Motor neuron (in vitro differentiated cells): ENCODE data around the gene DNAJB8. TPM values are rescaled to one million over a fixed set of nuclear protein-coding genes. Genes with fewer than 3 reads are reported as not detected.

Source experiments
- ATAC-seq, 8 experiments: fragments of 200-7000 bp; cut with Tn5 transposase; replicated peaks in 6 of 8; 2 replicates each; pipeline ENCODE4 v1.8.0; 2021; ENCODE audit warnings: mild to moderate bottlenecking in 8 of 8, moderate library complexity in 8 of 8
- H3K27ac ChIP-seq, 2 donors: fragments of 250-450 bp; sonication (Bioruptor Pico); 2 replicates each; pipeline ENCODE4 v1.9.0; 2021; ENCODE audit warnings: antibody characterized with exemption in 2 of 2, mild to moderate bottlenecking in 2 of 2, moderate library complexity in 1 of 2
- H3K4me1 ChIP-seq, 2 donors: fragments of 250-450 bp; sonication (Bioruptor Pico); replicated peaks in 1 of 2; 2 replicates each; pipeline ENCODE4 v1.6.1; 2021; ENCODE audit warnings: antibody characterized with exemption in 2 of 2, mild to moderate bottlenecking in 2 of 2, moderate library complexity in 1 of 2
- H3K4me3 ChIP-seq, 5 donors: fragments of 250-450 bp; sonication (Bioruptor Pico); 2 replicates each; pipeline ENCODE4 v1.9.0; 2021; ENCODE audit warnings: antibody characterized with exemption in 5 of 5, mild to moderate bottlenecking in 5 of 5, moderate library complexity in 4 of 5
- WGBS, 10 experiments: fragments of 450-650 bp; shearing (Covaris generic); methylation state at CpG; one replicate each; pipeline ENCODE4 v1.0.0; 2022; 5-methylcytosine and 5-hydroxymethylcytosine counted together
- in situ Hi-C, 9 experiments: fragments of 400-800 bp; cut with MboI; loops; one replicate each; pipeline ENCODE4 v1.15.0; 2021; ENCODE audit warnings: low sequenced_read_pairs in 9 of 9, low pct_unique_long_range_greater_than_20kb in 2 of 9; ENCODE audit not compliant: unreplicated experiment in 9 of 9
- total RNA-seq, 8 experiments: library from RNA; unstranded; fragments of 300-600 nt; gene quantifications; 2 replicates each; pipeline versions ENCODE4 v1.2.3 to v1.2.4, GENCODE V29; 2022

Gene DNAJB8
- under 1 TPM in 7 of 8 experiments, not detected in 1; under 0.01 to 0.90 (median 0.22) TPM for total RNA-seq

- 56 to 100% (median 78%) methylated on average over 1 to 9 of the region's 14 CpGs; no CpG with 5 or more reads in 3 of the 10 experiments for WGBS, 10 experiments
- peaks cover 0 to 2% of the 10 kb centered on the region in 2 donors for H3K4me1 ChIP-seq
- in situ Hi-C loops = no loop called here
- H3K4me3 ChIP-seq = no peak within 1 kb of the TSS
- no peak within 1 kb of the TSS for H3K27ac ChIP-seq
- no peak for ATAC-seq
These were observed at the start of gene DNAJB8 for GRCh38 chr3:128466840-128467541. TSS of gene DNAJB8 (minus strand) at chr3:128466890. CDS start at chr3:128463245, 3,645 bp downstream.

- no peaks in the 10 kb centered on the region for H3K4me1 ChIP-seq
- H3K4me3 ChIP-seq = no peak overlapping the region
- no peak overlapping the region for H3K27ac ChIP-seq
- in situ Hi-C loops = no loop called here
- ATAC-seq = peak in 2 of 8 experiments; percentile 31 to 80
- WGBS, 10 experiments = 50 to 100% (median 67%) methylated on average over 1 of the region's 1 CpG; no CpG with 5 or more reads in 2 of the 10 experiments
These were observed 49.3 kb upstream of the DNAJB8 start for GRCh38 chr3:128515967-128516366.

GRCh38 chr3:128508852-128509251, 42.2 kb upstream of the DNAJB8 start:
- H3K27ac ChIP-seq = no peak overlapping the region
- H3K4me3 ChIP-seq = no peak overlapping the region
- ATAC-seq = no peak
- in situ Hi-C loops = no loop called here
- no peaks in the 10 kb centered on the region for H3K4me1 ChIP-seq
- 0 to 89% (median 49%) methylated on average over 1 to 4 of the region's 5 CpGs; no CpG with 5 or more reads in 3 of the 10 experiments for WGBS, 10 experiments

GRCh38 chr3:128506754-128507153, 40.1 kb upstream of the DNAJB8 start:
- H3K4me3 ChIP-seq = no peak overlapping the region
- ATAC-seq = no peak
- in situ Hi-C loops = no loop called here
- H3K27ac ChIP-seq = no peak overlapping the region
- no peaks in the 10 kb centered on the region for H3K4me1 ChIP-seq
- 0 to 100% (median 80%) methylated on average over 1 to 2 of the region's 2 CpGs; no CpG with 5 or more reads in 5 of the 10 experiments for WGBS, 10 experiments

- ATAC-seq = no peak
- Histone ChIP-seq H3K4me3 (no peak overlapping the region), H3K4me1 (no peaks in the 10 kb centered on the region), H3K27ac (no peak overlapping the region)
- WGBS, 10 experiments = 71 to 100% (median 100%) methylated on average over 1 to 3 of the region's 3 CpGs; no CpG with 5 or more reads in 3 of the 10 experiments
- in situ Hi-C loops = no loop called here
These were observed 39.1 kb upstream of the DNAJB8 start for GRCh38 chr3:128505771-128506170.

GRCh38 chr3:128504963-128505730, 38.5 kb upstream of the DNAJB8 start:
- H3K4me1 ChIP-seq = no peaks in the 10 kb centered on the region
- no peak overlapping the region for H3K4me3 ChIP-seq
- in situ Hi-C loops = no loop called here
- H3K27ac ChIP-seq = no peak overlapping the region
- ATAC-seq = no peak
- 70 to 100% (median 88%) methylated on average over 1 to 9 of the region's 12 CpGs for WGBS, 10 experiments

DNA sequence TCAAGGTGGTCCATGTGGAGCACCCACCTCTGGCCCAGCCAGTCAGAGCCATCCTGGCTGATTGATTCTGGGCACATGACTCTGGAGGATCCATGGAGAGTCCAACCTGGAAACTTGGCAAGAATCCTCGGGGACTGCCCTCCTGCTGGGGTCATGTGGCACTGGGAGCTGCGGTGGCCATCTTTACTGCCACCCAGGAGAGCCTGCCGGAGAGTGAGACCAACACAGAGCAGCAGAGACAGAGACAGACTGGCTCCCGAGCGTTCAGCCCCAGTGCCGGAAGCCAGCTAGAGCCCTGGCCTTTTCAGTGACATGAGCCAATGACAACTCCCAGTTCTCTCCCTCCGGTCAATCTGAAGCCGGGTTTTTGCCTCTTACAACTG, 37.8 kb upstream of the DNAJB8 start:
- no peak for ATAC-seq
- WGBS, 10 experiments = 60 to 100% (median 80%) methylated on average over 1 to 6 of the region's 8 CpGs; no CpG with 5 or more reads in 4 of the 10 experiments
- in situ Hi-C loops = no loop called here
- H3K4me3 ChIP-seq = no peak overlapping the region
- no peak overlapping the region for H3K27ac ChIP-seq
- no peaks in the 10 kb centered on the region for H3K4me1 ChIP-seq

- H3K4me1 ChIP-seq = peaks cover 0 to under 1% of the 10 kb centered on the region in 2 donors
- no peak overlapping the region for H3K27ac ChIP-seq
- in situ Hi-C loops = no loop called here
- no peak overlapping the region for H3K4me3 ChIP-seq
- WGBS, 10 experiments = 63 to 92% (median 86%) methylated on average over 2 to 6 of the region's 10 CpGs; no CpG with 5 or more reads in 4 of the 10 experiments
- ATAC-seq = no peak
These were observed 37.3 kb upstream of the DNAJB8 start for GRCh38 chr3:128503751-128504532.

GRCh38 chr3:128503164-128503651, 36.5 kb upstream of the DNAJB8 start:
- WGBS, 10 experiments = 40 to 89% (median 79%) methylated on average over 1 to 9 of the region's 12 CpGs; no CpG with 5 or more reads in 2 of the 10 experiments
- Histone ChIP-seq H3K27ac (no peak overlapping the region), H3K4me1 (peaks cover 5 to 6% of the 10 kb centered on the region in 2 donors), H3K4me3 (no peak overlapping the region)
- peak in 1 of 8 experiments; percentile 55 for ATAC-seq
- in situ Hi-C loops = no loop called here

GRCh38 chr3:128502712-128503111, 36.0 kb upstream of the DNAJB8 start:
- Histone ChIP-seq H3K27ac (no peak overlapping the region), H3K4me1 (peaks cover 8 to 9% of the 10 kb centered on the region in 2 donors), H3K4me3 (no peak overlapping the region)
- in situ Hi-C loops = no loop called here
- ATAC-seq = no peak
- 100% methylated on average over 1 to 2 of the region's 5 CpGs; no CpG with 5 or more reads in 8 of the 10 experiments for WGBS, 10 experiments

DNA sequence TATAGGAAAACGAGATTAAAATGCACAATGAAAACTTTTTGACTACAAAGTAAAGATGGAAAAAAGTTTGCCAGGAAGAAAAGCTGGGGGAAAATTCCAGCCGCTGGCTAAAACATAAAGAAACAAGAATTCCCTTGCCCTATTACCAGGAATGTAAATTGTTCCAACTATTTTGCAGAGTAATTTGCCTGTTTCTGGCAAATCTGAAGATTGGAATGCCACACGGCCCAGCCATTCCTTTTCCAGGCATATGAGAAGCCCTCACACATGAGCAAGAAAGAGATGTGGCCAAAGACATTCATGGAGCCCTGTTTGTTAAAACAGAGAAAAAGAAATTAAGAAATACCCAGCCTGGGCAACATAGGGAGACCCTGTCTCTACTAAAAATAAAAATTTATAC, 34.7 kb upstream of the DNAJB8 start:
- no peak for ATAC-seq
- in situ Hi-C loops = no loop called here

GRCh38 chr3:128500556-128500955, 33.9 kb upstream of the DNAJB8 start:
- in situ Hi-C loops = no loop called here
- ATAC-seq = no peak
- no peak overlapping the region for H3K27ac ChIP-seq
- peaks cover 10 to 13% of the 10 kb centered on the region in 2 donors for H3K4me1 ChIP-seq
- WGBS, 10 experiments = 30 to 87% (median 75%) methylated on average over 1 to 4 of the region's 4 CpGs; no CpG with 5 or more reads in 3 of the 10 experiments
- H3K4me3 ChIP-seq = no peak overlapping the region

More for the DNA sequence above, 34.7 kb upstream of the DNAJB8 start:
- H3K27ac ChIP-seq = no peak overlapping the region
- H3K4me1 ChIP-seq = peaks cover 10 to 13% of the 10 kb centered on the region in 2 donors
- H3K4me3 ChIP-seq = no peak overlapping the region
- WGBS, 10 experiments = 20 to 100% (median 48%) methylated on average over 1 to 3 of the region's 3 CpGs
